HepG2 (cell line): ENCODE measurements around the gene POU2AF3. TPM values are rescaled to one million over a fixed set of nuclear protein-coding genes. Genes with fewer than 3 reads are reported as not detected.

ENCODE experiments used
- ATF6 ChIP-seq: sonication (generic); formaldehyde crosslinking; conservative IDR thresholded peaks from 2 replicates; pipeline ENCODE4 v1.4.0; 2020; ENCODE audit warnings: missing genetic modification reagents
- BHLHE40 ChIP-seq: IDR thresholded peaks from 2 replicates; pipeline ENCODE4 v1.6.1; 2011; ENCODE audit warnings: low read length, improper control_type of control experiment
- E2F2 ChIP-seq: sonication (generic); formaldehyde crosslinking; IDR thresholded peaks from 2 replicates; pipeline ENCODE4 v1.4.0; 2020; ENCODE audit warnings: missing genetic modification reagents, borderline replicate concordance
- FOXA3 ChIP-seq: IDR thresholded peaks from 2 replicates; pipeline ENCODE4 v1.6.1; 2016; ENCODE audit warnings: missing genetic modification reagents, missing compliant biosample characterization
- GATA4 ChIP-seq: sonication (generic); IDR thresholded peaks from 2 replicates; pipeline ENCODE4 v1.6.1; 2016; ENCODE audit warnings: antibody characterized with exemption, low read depth, borderline replicate concordance
- HMGXB3 ChIP-seq: sonication (generic); formaldehyde crosslinking; IDR thresholded peaks from 2 replicates; pipeline ENCODE4 v1.4.0; 2020; ENCODE audit warnings: missing genetic modification reagents, borderline replicate concordance
- HOXA3 ChIP-seq: sonication (generic); formaldehyde crosslinking; IDR thresholded peaks from 2 replicates; pipeline ENCODE4 v1.5.0; 2020; ENCODE audit warnings: missing genetic modification reagents
- MED13 ChIP-seq: sonication (generic); formaldehyde crosslinking; IDR thresholded peaks from 2 replicates; pipeline ENCODE4 v1.5.0; 2020; ENCODE audit warnings: missing genetic modification reagents
- PRDM10 ChIP-seq: sonication (generic); formaldehyde crosslinking; IDR thresholded peaks from 2 replicates; pipeline ENCODE4 v1.4.0; 2020; ENCODE audit warnings: low read depth, missing genetic modification reagents
- SYNCRIP ChIP-seq: fragments of 200-400 bp; formaldehyde crosslinking; IDR thresholded peaks from 2 replicates; pipeline ENCODE4 v1.6.1; 2018; ENCODE audit warnings: mild to moderate bottlenecking, low read depth, low read length; ENCODE audit not compliant: insufficient read depth
- ZFY ChIP-seq: sonication (generic); formaldehyde crosslinking; IDR thresholded peaks from 2 replicates; pipeline ENCODE4 v1.4.0; 2020; ENCODE audit warnings: missing genetic modification reagents
- ZIK1 ChIP-seq: sonication (generic); formaldehyde crosslinking; IDR thresholded peaks from 2 replicates; pipeline ENCODE4 v1.5.0; 2020; ENCODE audit warnings: mild to moderate bottlenecking, low read depth, missing genetic modification reagents, borderline replicate concordance
- ZNF121 ChIP-seq: sonication (generic); formaldehyde crosslinking; IDR thresholded peaks from 2 replicates; pipeline ENCODE4 v1.5.0; 2020; ENCODE audit warnings: mild to moderate bottlenecking, missing genetic modification reagents
- ZNF670 ChIP-seq: sonication (generic); formaldehyde crosslinking; IDR thresholded peaks from 2 replicates; pipeline ENCODE4 v1.8.0; 2022; ENCODE audit warnings: mild to moderate bottlenecking, missing genetic modification reagents, borderline replicate concordance
- ZNF678 ChIP-seq: sonication (generic); formaldehyde crosslinking; IDR thresholded peaks from 2 replicates; pipeline ENCODE4 v1.4.0; 2020; ENCODE audit warnings: mild to moderate bottlenecking, missing genetic modification reagents
- ZNF713 ChIP-seq: sonication (generic); formaldehyde crosslinking; IDR thresholded peaks from 2 replicates; pipeline ENCODE4 v1.4.0; 2020; ENCODE audit warnings: mild to moderate bottlenecking, missing genetic modification reagents
- ZNF775 ChIP-seq: sonication (generic); formaldehyde crosslinking; IDR thresholded peaks from 2 replicates; pipeline ENCODE4 v1.4.0; 2020; ENCODE audit warnings: missing genetic modification reagents, mild to moderate bottlenecking, moderate library complexity, borderline replicate concordance
- polyA plus RNA-seq, 8 experiments: library from polyadenylated mRNA; depleted of rRNA in 3 of 8; stranded (reverse) in 7 of 8; unstranded in 1 of 8; fragments of >200 nt; fragmentation: Illumina TruSeq in 4 of 8; extraction: Trizol in 4 of 8; gene quantifications; 2 replicates each; pipeline versions ENCODE4 v1.2.1 to v1.2.3, GENCODE V29; 2011 to 2016; ENCODE audit warnings: low read depth in 4 of 8, missing spikeins in 1 of 8, mixed read lengths in 1 of 8; ENCODE audit not compliant: insufficient read depth in 1 of 8
- total RNA-seq, 5 experiments: library from RNA; depleted of rRNA; stranded (reverse); fragments of >200 nt; fragmentation: Illumina TruSeq; extraction: Trizol; gene quantifications; 2 replicates each; pipeline ENCODE4 v1.2.3, GENCODE V29; 2016; ENCODE audit warnings: low read depth in 1 of 5

POU2AF3 gene
- total and polyA plus RNA-seq, 2 of the 13 experiments (the other 11 are each of a cell fraction or from before 2014, with no cell fraction given), result 7.8 to 71.2 TPM

- TF ChIP-seq HMGXB3 (no peak), ZNF713 (CRISPR knock-in tag) (no peak), HOXA3 (CRISPR knock-in tag) (peak; percentile 32), ZNF670 (CRISPR knock-in tag) (0 out of 2 replicates have a peak, but pooled peaks have one; percentile 17), MED13 (CRISPR knock-in tag) (peak; percentile 16; the same call in 1 of the 2 replicates), FOXA3 (CRISPR knock-in tag) (peak; percentile 97), ATF6 (CRISPR knock-in tag) (no peak), GATA4 (peak; percentile 92), ZNF678 (CRISPR knock-in tag) (no peak), PRDM10 (CRISPR knock-in tag) (peak; percentile 68), SYNCRIP (no peak), ZIK1 (CRISPR knock-in tag) (no peak), ZNF121 (CRISPR knock-in tag) (peak; percentile 90), BHLHE40 (peak; percentile 86), ZNF775 (CRISPR knock-in tag) (no peak), ZFY (CRISPR knock-in tag) (peak; percentile 75), E2F2 (CRISPR knock-in tag) (no peak)
These were observed 36.5 kb downstream of the POU2AF3 start (continued) for GRCh38 chr11:111334532-111335502.
